ENCODE measurements around the gene SLC30A3.

The SLC30A3 gene

DNA sequence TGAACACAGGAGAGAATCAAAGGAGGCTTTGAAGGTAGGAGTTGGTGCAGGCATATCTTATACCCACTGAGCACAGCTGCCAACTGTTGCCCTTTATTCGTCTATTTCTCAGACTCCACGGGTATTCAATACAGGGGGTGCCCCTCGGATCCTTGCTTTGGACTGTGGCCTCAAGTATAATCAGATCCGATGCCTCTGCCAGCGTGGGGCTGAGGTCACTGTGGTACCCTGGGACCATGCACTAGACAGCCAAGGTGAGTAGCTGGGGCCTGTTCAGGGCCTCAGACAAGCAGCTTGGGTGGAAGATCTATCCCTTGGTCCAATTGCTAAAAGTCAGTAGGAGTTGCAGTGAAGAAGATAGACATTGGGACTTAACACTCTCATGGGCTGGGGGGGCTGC lies 40.4 kb downstream of the SLC30A3 start:
- TF ChIP-seq CTCF (conservative IDR thresholded peaks at IDR 0.05; ENCODE audit: control insufficient read depth, insufficient read depth, low read depth, low read length): no peak
- no peak overlapping the region for H3K4me3 ChIP-seq (ENCODE audit: control insufficient read depth, low read depth, low read length)

DNA sequence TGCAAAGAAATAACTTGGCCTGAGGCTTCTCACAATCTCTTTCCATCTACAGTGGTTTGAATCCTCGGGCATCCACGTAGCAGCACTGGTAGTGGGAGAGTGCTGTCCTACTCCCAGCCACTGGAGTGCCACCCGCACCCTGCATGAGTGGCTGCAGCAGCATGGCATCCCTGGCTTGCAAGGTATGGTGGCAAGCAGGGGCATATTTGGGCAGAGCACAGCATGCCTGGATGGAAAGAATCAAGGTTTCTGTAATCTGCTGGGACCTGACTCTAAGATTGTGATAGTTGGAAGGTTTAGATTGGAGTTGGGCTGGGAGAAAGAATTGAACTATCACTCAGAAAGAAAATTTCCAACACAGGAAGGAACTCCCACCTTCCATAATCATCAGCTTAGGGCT lies 41.7 kb downstream of the SLC30A3 start:
- DNase-seq (ENCODE audit: low read depth): no peak
- no peak for TF ChIP-seq CTCF (conservative IDR thresholded peaks at IDR 0.05; ENCODE audit: control insufficient read depth, insufficient read depth, low read depth, low read length)
- H3K4me3 ChIP-seq (ENCODE audit: control insufficient read depth, low read depth, low read length): no peak overlapping the region

More for the DNA sequence above, 40.4 kb downstream of the SLC30A3 start:
- no peak for DNase-seq (ENCODE audit: low read depth)

GRCh38 chr2:27220091-27220490 lies 42.8 kb downstream of the SLC30A3 start:
- TF ChIP-seq CTCF (conservative IDR thresholded peaks at IDR 0.05; ENCODE audit: control insufficient read depth, insufficient read depth, low read depth, low read length): no peak
- DNase-seq (ENCODE audit: low read depth): no peak
- no peak overlapping the region for H3K4me3 ChIP-seq (ENCODE audit: control insufficient read depth, low read depth, low read length)

DNA sequence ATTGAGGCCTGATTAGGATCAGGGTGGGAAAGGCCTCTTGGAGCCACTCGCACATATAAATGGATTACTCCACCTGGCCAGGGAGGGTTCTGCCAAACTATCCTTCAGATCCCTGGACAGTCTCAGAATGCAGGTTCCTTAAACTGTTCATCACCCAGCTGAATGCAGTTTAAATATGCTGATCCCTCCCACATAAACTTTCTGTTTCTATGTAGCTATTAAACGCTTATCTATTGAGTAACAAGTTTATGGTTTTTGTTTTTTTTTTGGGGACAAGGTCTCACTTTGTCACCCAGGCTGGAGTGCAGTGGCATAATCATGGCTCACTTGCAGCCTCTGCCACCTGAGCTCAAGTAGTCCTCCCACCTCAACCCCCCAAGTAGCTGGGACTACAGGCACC lies 43.8 kb downstream of the SLC30A3 start:
- no peak for TF ChIP-seq CTCF (conservative IDR thresholded peaks at IDR 0.05; ENCODE audit: control insufficient read depth, insufficient read depth, low read depth, low read length)
- no peak overlapping the region for H3K4me3 ChIP-seq (ENCODE audit: control insufficient read depth, low read depth, low read length)
- DNase-seq (ENCODE audit: low read depth): no peak

DNA sequence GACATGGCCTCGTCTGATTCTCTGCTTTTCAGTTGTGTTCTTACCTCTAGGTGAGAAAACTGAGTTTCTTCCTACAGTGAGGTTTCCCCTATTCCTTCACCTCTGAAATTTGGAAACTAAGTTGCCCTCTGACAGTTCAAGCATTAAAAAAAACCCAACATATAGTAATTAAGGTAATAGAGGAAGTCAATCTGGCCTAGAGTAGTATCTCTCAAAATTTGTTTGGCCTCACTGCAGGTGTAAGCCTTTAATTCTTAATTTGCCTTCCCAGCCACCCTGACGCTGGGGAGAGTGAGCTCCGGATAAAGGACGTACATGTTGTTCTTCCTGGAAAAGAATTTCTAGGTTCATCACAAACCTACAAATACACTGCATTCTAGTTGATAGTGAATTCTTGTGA lies 44.2 kb downstream of the SLC30A3 start:
- peak overlapping the region; percentile 88 for H3K4me3 ChIP-seq (ENCODE audit: control insufficient read depth, low read depth, low read length)

GRCh38 chr2:27217173-27218121 lies 45.4 kb downstream of the SLC30A3 start, which contains the start of gene CAD:
Gene CAD, plus strand, starts transcription at chr2:27217369. Its CDS starts 183 bp downstream, at chr2:27217552.
- no peak for TF ChIP-seq CTCF (conservative IDR thresholded peaks at IDR 0.05; ENCODE audit: control insufficient read depth, insufficient read depth, low read depth, low read length)
- peak within 1 kb of the TSS; percentile 88 for H3K4me3 ChIP-seq (ENCODE audit: control insufficient read depth, low read depth, low read length)
- peak; percentile 78 for DNase-seq (ENCODE audit: low read depth)

More for the DNA sequence above, 44.2 kb downstream of the SLC30A3 start:
- no peak for TF ChIP-seq CTCF (conservative IDR thresholded peaks at IDR 0.05; ENCODE audit: control insufficient read depth, insufficient read depth, low read depth, low read length)
- DNase-seq (ENCODE audit: low read depth): no peak
